WTC11 (cell line): ENCODE measurements around the gene ZNF774.

Experiments
- CREM ChIP-seq: sonication (generic); formaldehyde crosslinking; IDR thresholded peaks from 2 replicates; pipeline ENCODE4 v1.8.1; 2022; ENCODE audit warnings: mild to moderate bottlenecking, missing genetic modification reagents, moderate library complexity
- CTCF ChIP-seq: fragments of 200-600 bp; IDR thresholded peaks from 2 replicates; pipeline ENCODE4 v1.8.0; 2022; ENCODE audit warnings: antibody characterized with exemption
- IRF2 ChIP-seq: sonication (generic); formaldehyde crosslinking; IDR thresholded peaks from 2 replicates; pipeline ENCODE4 v1.8.0; 2022; ENCODE audit warnings: low read depth, missing genetic modification reagents, borderline replicate concordance
- NFYB ChIP-seq: sonication (generic); formaldehyde crosslinking; conservative IDR thresholded peaks from 2 replicates; pipeline ENCODE4 v1.8.0; 2022; ENCODE audit warnings: low read depth, missing genetic modification reagents
- SOX15 ChIP-seq: fragments of 250-450 bp; sonication (Bioruptor Pico); IDR thresholded peaks from 2 replicates; pipeline ENCODE4 v1.9.0; 2021; ENCODE audit warnings: mild to moderate bottlenecking

GRCh38 chr15:90376789-90377188 is 24.7 kb downstream of the ZNF774 start:
- TF ChIP-seq CTCF (no peak), IRF2 (CRISPR knock-in tag) (no peak), SOX15 (CRISPR knock-in tag) (no peak), NFYB (CRISPR knock-in tag) (no peak), CREM (CRISPR knock-in tag) (no peak)
